Calu3 (cell line): ENCODE data around the gene FICD. TPM values are rescaled to one million over a fixed set of nuclear protein-coding genes. Genes with fewer than 3 reads are reported as not detected.

Experiments
- BruUV-seq: library from RNA; stranded (reverse); fragments of 400-500 nt; replicated peaks from 2 replicates; lab custom pipeline; 2021; lab: Mats Ljungman, UMichigan
- CTCF ChIA-PET: fragments of 300-600 bp; sonication (Branson Sonifier 250); formaldehyde crosslinking; loops from one replicate; lab custom pipeline; 2022; ENCODE audit warnings: antibody characterized with exemption; lab: Charles Lee
- DNase-seq: peaks from one replicate; pipeline ENCODE4 v3.0.0; 2022
- H3K27ac Mint-ChIP-seq: one replicate; pipeline ENCODE4 v1.8.0; 2022; ENCODE audit warnings: mixed read lengths; ENCODE audit not compliant: unreplicated experiment
- H3K27me3 Mint-ChIP-seq: one replicate; pipeline ENCODE4 v1.8.0; 2022; ENCODE audit warnings: mixed read lengths; ENCODE audit not compliant: unreplicated experiment
- H3K36me3 Mint-ChIP-seq: one replicate; pipeline ENCODE4 v1.8.0; 2022; ENCODE audit warnings: mild to moderate bottlenecking, moderate library complexity, mixed read lengths; ENCODE audit not compliant: insufficient read depth, unreplicated experiment
- H3K4me1 Mint-ChIP-seq: one replicate; pipeline ENCODE4 v1.8.0; 2022; ENCODE audit warnings: mild to moderate bottlenecking, low read depth, mixed read lengths; ENCODE audit not compliant: unreplicated experiment
- H3K4me3 Mint-ChIP-seq: one replicate; pipeline ENCODE4 v1.8.0; 2022; ENCODE audit warnings: mild to moderate bottlenecking, low read depth, moderate library complexity, mixed read lengths; ENCODE audit not compliant: unreplicated experiment
- H3K9me3 Mint-ChIP-seq: one replicate; pipeline ENCODE4 v1.8.0; 2022; ENCODE audit warnings: low read depth, mixed read lengths; ENCODE audit not compliant: unreplicated experiment
- CTCF ChIP-seq: fragments of 200-600 bp; IDR thresholded peaks from one replicate; pipeline ENCODE4 v1.8.0; 2022; ENCODE audit warnings: antibody characterized with exemption; ENCODE audit not compliant: unreplicated experiment
- intact Hi-C: fragments of 100-400 bp; cut with micrococcal nuclease; formaldehyde crosslinking; loops from one replicate; pipeline ENCODE4 v1.10.0; 2022; ENCODE audit not compliant: unreplicated experiment
- total RNA-seq: library from RNA; stranded (reverse); gene quantifications from 2 replicates; pipeline ENCODE4 v1.2.3, GENCODE V29; 2022

Gene FICD
- total RNA-seq, 1 experiment from 2014 or later = 14.3 TPM

GRCh38 chr12:108538146-108538545 lies 23.1 kb downstream of the FICD start:
- intact Hi-C loops = no loop called here
- no peaks in the 10 kb centered on the region for H3K9me3 Mint-ChIP-seq
- H3K4me3 Mint-ChIP-seq = no peak overlapping the region
- H3K4me1 Mint-ChIP-seq = peaks cover 22% of the 10 kb centered on the region
- TF ChIP-seq CTCF = no peak
- no TSS peak for BruUV-seq
- no peak for DNase-seq
- CTCF ChIA-PET = no interaction called here
- peaks cover 80% of the 10 kb centered on the region for H3K36me3 Mint-ChIP-seq
- no peak overlapping the region for H3K27ac Mint-ChIP-seq
- H3K27me3 Mint-ChIP-seq = no peaks in the 10 kb centered on the region

- Mint-ChIP-seq H3K36me3 (peaks cover 81% of the 10 kb centered on the region), H3K27ac (no peak overlapping the region), H3K4me1 (peaks cover 22% of the 10 kb centered on the region), H3K4me3 (no peak overlapping the region), H3K27me3 (no peaks in the 10 kb centered on the region), H3K9me3 (no peaks in the 10 kb centered on the region)
- BruUV-seq = no TSS peak
- CTCF ChIA-PET = no interaction called here
- no peak for TF ChIP-seq CTCF
- DNase-seq = no peak
- intact Hi-C loops = no loop called here
These were observed 23.6 kb downstream of the FICD start for GRCh38 chr12:108538616-108539195.

GRCh38 chr12:108542320-108542719 lies 27.2 kb downstream of the FICD start:
- intact Hi-C loops = no loop called here
- Mint-ChIP-seq H3K4me1 (peaks cover 16% of the 10 kb centered on the region), H3K36me3 (peaks cover 71% of the 10 kb centered on the region), H3K4me3 (no peak overlapping the region), H3K9me3 (no peaks in the 10 kb centered on the region), H3K27me3 (no peaks in the 10 kb centered on the region), H3K27ac (no peak overlapping the region)
- no peak for TF ChIP-seq CTCF
- no TSS peak for BruUV-seq
- CTCF ChIA-PET = no interaction called here
- DNase-seq = no peak

GRCh38 chr12:108543652-108544051 lies 28.6 kb downstream of the FICD start:
- no TSS peak for BruUV-seq
- CTCF ChIA-PET = no interaction called here
- Mint-ChIP-seq H3K4me3 (no peak overlapping the region), H3K4me1 (peaks cover 16% of the 10 kb centered on the region), H3K36me3 (peaks cover 57% of the 10 kb centered on the region), H3K9me3 (no peaks in the 10 kb centered on the region), H3K27me3 (no peaks in the 10 kb centered on the region), H3K27ac (no peak overlapping the region)
- TF ChIP-seq CTCF = no peak
- intact Hi-C loops = no loop called here
- DNase-seq = no peak
